PC-3 (cell line): ENCODE results near the gene HOXB13. TPM values are rescaled to one million over a fixed set of nuclear protein-coding genes. Genes with fewer than 3 reads are reported as not detected.

Experiments used
- ATAC-seq: fragments of 200-7000 bp; cut with Tn5 transposase; 2 replicates; pipeline ENCODE4 v1.9.1; 2020; ENCODE audit warnings: mild to moderate bottlenecking, moderate library complexity
- BruUV-seq: library from RNA; stranded (reverse); fragments of 400-500 nt; replicated peaks from 2 replicates; lab custom pipeline; 2021; lab: Mats Ljungman, UMichigan
- CTCF ChIA-PET: fragments of 300-600 bp; sonication (Branson Sonifier 250); formaldehyde crosslinking; loops from one replicate; lab custom pipeline; 2022; ENCODE audit warnings: antibody characterized with exemption; lab: Charles Lee
- POLR2A ChIA-PET: fragments of 300-600 bp; sonication (Branson Sonifier 250); formaldehyde crosslinking; loops from one replicate; lab custom pipeline; 2022; ENCODE audit warnings: antibody characterized with exemption; ENCODE audit not compliant: unreplicated experiment; lab: Charles Lee
- DNase-seq: peaks from one replicate; pipeline ENCODE4 v3.0.0-alpha.2; 2015
- H2AFZ ChIP-seq: fragments of 300-600 bp; sonication (generic); 2 replicates; pipeline ENCODE4 v1.6.0; 2016; ENCODE audit warnings: antibody characterized with exemption, low read length
- H3F3A ChIP-seq: fragments of 300-600 bp; sonication (generic); one replicate; pipeline ENCODE4 v1.6.0; 2017; ENCODE audit warnings: antibody characterized with exemption, low read length, control low read depth, mild to moderate bottlenecking; ENCODE audit not compliant: unreplicated experiment
- H3K27ac ChIP-seq: fragments of 300-600 bp; sonication (generic); 2 replicates; pipeline ENCODE4 v1.5.1; 2016; ENCODE audit warnings: mild to moderate bottlenecking, low read length
- H3K27me3 ChIP-seq: fragments of 300-600 bp; sonication (generic); 2 replicates; pipeline ENCODE4 v1.6.1; 2016; ENCODE audit warnings: low read length, mixed read lengths
- H3K36me3 ChIP-seq: fragments of 300-600 bp; sonication (generic); 2 replicates; pipeline ENCODE4 v1.6.1; 2016; ENCODE audit warnings: low read depth, mixed run types, low read length, mixed read lengths
- H3K4me1 ChIP-seq: fragments of 300-600 bp; sonication (generic); 2 replicates; pipeline ENCODE4 v1.5.1; 2016; ENCODE audit warnings: low read length; ENCODE audit not compliant: insufficient read depth
- H3K4me2 ChIP-seq: fragments of 300-600 bp; sonication (generic); 2 replicates; pipeline ENCODE4 v1.6.0; 2016; ENCODE audit warnings: low read length
- H3K4me3 ChIP-seq: fragments of 300-600 bp; sonication (generic); 2 replicates; pipeline ENCODE4 v1.5.1; 2016; ENCODE audit warnings: mild to moderate bottlenecking, low read length, mixed read lengths
- H3K79me2 ChIP-seq: fragments of 300-600 bp; sonication (generic); 2 replicates; pipeline ENCODE4 v1.6.1; 2017; ENCODE audit warnings: low read length, mixed read lengths
- H3K9ac ChIP-seq: fragments of 300-600 bp; sonication (generic); 2 replicates; pipeline ENCODE4 v1.6.0; 2016; ENCODE audit warnings: mild to moderate bottlenecking, low read length
- H3K9me2 ChIP-seq: fragments of 300-600 bp; sonication (generic); replicated peaks from 2 replicates; pipeline ENCODE4 v1.6.1; 2016; ENCODE audit warnings: mixed run types, low read length, mixed read lengths
- H3K9me3 ChIP-seq: fragments of 300-600 bp; sonication (generic); 2 replicates; pipeline ENCODE4 v1.6.1; 2016; ENCODE audit warnings: low read length, mixed read lengths
- H4K20me1 ChIP-seq: fragments of 300-600 bp; sonication (generic); 2 replicates; pipeline ENCODE4 v1.6.1; 2016; ENCODE audit warnings: low read length, mixed read lengths
- CTCF ChIP-seq: fragments of 300-600 bp; sonication (generic); conservative IDR thresholded peaks from 2 replicates; pipeline ENCODE4 v1.5.1; 2017; ENCODE audit warnings: antibody characterized with exemption, low read depth, mild to moderate bottlenecking, low read length
- EZH2 ChIP-seq: fragments of 300-600 bp; sonication (generic); IDR thresholded peaks from one replicate; pipeline ENCODE4 v1.6.1; 2017; ENCODE audit warnings: antibody characterized with exemption, mild to moderate bottlenecking, low read length; ENCODE audit not compliant: unreplicated experiment
- EZH2phosphoT487 ChIP-seq: fragments of 300-600 bp; sonication (generic); IDR thresholded peaks from 2 replicates; pipeline ENCODE4 v1.6.1; 2018; ENCODE audit warnings: mild to moderate bottlenecking, antibody characterized with exemption, low read length, borderline replicate concordance
- intact Hi-C: fragments of 100-400 bp; cut with micrococcal nuclease; formaldehyde crosslinking; loops from 2 replicates; pipeline ENCODE4 v1.9.0; 2023
- total RNA-seq: library from RNA; depleted of rRNA; stranded (reverse); fragments of >200 nt; gene quantifications from 2 replicates; pipeline ENCODE4 v1.2.3, GENCODE V29; 2014

Gene HOXB13
- total RNA-seq, 1 experiment from 2014 or later, result 80.8 TPM

- peak; percentile 1; the same call in 1 of the 2 replicates for ATAC-seq
These were observed 4.4 kb upstream of the HOXB13 start for GRCh38 chr17:48732688-48733629.

GRCh38 chr17:48731355-48731754, 2.8 kb upstream of the HOXB13 start:
- ChIA-PET POLR2A (no interaction called here), CTCF (interaction anchor here (1.4 kb wide), 1 partner anchor 60 kb away, joined by 3 read pairs; no protein-coding TSS in a partner anchor)
- H4K20me1 ChIP-seq, result no peaks in the 10 kb centered on the region
- no peaks in the 10 kb centered on the region for H3K9me3 ChIP-seq
- H3K4me1 ChIP-seq, result peaks cover 68% of the 10 kb centered on the region
- intact Hi-C loops, result no loop called here
- no peaks in the 10 kb centered on the region for H3K27me3 ChIP-seq
- H3K79me2 ChIP-seq, result peaks cover 75% of the 10 kb centered on the region
- no peak overlapping the region for H3K27ac ChIP-seq
- no peaks in the 10 kb centered on the region for H3K36me3 ChIP-seq
- ATAC-seq (no peak), DNase-seq (peak; percentile 43)
- no peaks in the 10 kb centered on the region for H3K9me2 ChIP-seq
- no peak for TF ChIP-seq CTCF
- BruUV-seq, result no TSS peak
- H2AFZ ChIP-seq, result no peak overlapping the region
- no peak overlapping the region for H3K4me3 ChIP-seq
- H3K9ac ChIP-seq, result no peak overlapping the region
- H3K4me2 ChIP-seq, result no peak overlapping the region
- H3F3A ChIP-seq, result peaks cover 3% of the 10 kb centered on the region

More at GRCh38 chr17:48732688-48733629, 4.4 kb upstream of the HOXB13 start:
- ChIA-PET POLR2A (interaction anchor here (1.0 kb wide), 1 partner anchor 13 kb away, joined by 4 read pairs; no protein-coding TSS in a partner anchor), CTCF (interaction anchor here (1.4 to 1.6 kb wide), 3 partner anchors 9 to 61 kb away, joined by 3 to 5 read pairs (median 4); no protein-coding TSS in a partner anchor)
- Histone ChIP-seq H3K79me2 (peaks cover 75% of the 10 kb centered on the region), H3F3A (peaks cover 3% of the 10 kb centered on the region), H3K27ac (peak overlapping the region; percentile 56), H3K4me1 (peaks cover 69% of the 10 kb centered on the region), H3K9ac (peak overlapping the region; percentile 79), H3K4me2 (peak overlapping the region; percentile 85), H3K9me3 (no peaks in the 10 kb centered on the region), H4K20me1 (no peaks in the 10 kb centered on the region), H3K36me3 (no peaks in the 10 kb centered on the region), H3K9me2 (no peaks in the 10 kb centered on the region), H2AFZ (peak overlapping the region; percentile 89), H3K27me3 (no peaks in the 10 kb centered on the region), H3K4me3 (peak overlapping the region; percentile 65)
- intact Hi-C loops, result loop anchor here (2.0 kb wide), 1 partner anchor 14 kb away; no protein-coding TSS in a partner anchor
- DNase-seq, result peak; percentile 52
- TF ChIP-seq EZH2phosphoT487 (no peak), EZH2 (no peak), CTCF (no peak)
- BruUV-seq, result no TSS peak

DNA sequence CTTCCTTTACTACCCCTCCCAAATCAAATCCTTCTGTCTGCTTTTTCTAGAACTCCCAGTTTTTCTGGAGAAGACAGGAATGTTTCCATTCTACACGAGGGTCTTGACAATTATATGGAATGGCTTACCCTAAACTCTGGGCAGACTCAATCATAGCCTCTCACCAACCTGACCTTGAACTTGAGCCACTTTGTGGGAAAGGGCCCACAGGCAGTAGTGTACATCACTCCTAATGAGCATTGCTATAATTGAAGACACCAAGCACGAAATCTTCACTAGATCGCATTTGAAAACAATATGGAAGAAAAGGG, 1.6 kb upstream of the HOXB13 start:
- Histone ChIP-seq H3K4me3 (no peak overlapping the region), H3K9me2 (no peaks in the 10 kb centered on the region), H3K27ac (peak overlapping the region; percentile 91), H3K79me2 (peaks cover 75% of the 10 kb centered on the region), H3K27me3 (no peaks in the 10 kb centered on the region), H2AFZ (no peak overlapping the region), H4K20me1 (no peaks in the 10 kb centered on the region), H3K4me2 (peak overlapping the region; percentile 85), H3K36me3 (no peaks in the 10 kb centered on the region), H3K4me1 (peaks cover 68% of the 10 kb centered on the region), H3K9ac (no peak overlapping the region), H3F3A (peaks cover 3% of the 10 kb centered on the region), H3K9me3 (no peaks in the 10 kb centered on the region)
- intact Hi-C loops, result no loop called here
- BruUV-seq, result no TSS peak
- ChIA-PET POLR2A (no interaction called here), CTCF (no interaction called here)
- DNase-seq (no peak), ATAC-seq (no peak)
- TF ChIP-seq EZH2 (no peak), EZH2phosphoT487 (no peak), CTCF (no peak)
